GM10266 (cell line): ENCODE measurements around the gene CGA.

Experiments
- DNase-seq: peaks from one replicate; pipeline ENCODE4 v3.0.0; 2012; ENCODE audit errors: extremely low spot score
- TF ChIP-seq, protein P1 (sequence below): IDR thresholded peaks from 2 replicates; pipeline ENCODE4 v1.5.1; 2012; ENCODE audit warnings: mild to moderate bottlenecking, low read depth; ENCODE audit not compliant: control insufficient read depth, insufficient read depth; ENCODE audit errors: missing control alignments

The CGA gene

DNA sequence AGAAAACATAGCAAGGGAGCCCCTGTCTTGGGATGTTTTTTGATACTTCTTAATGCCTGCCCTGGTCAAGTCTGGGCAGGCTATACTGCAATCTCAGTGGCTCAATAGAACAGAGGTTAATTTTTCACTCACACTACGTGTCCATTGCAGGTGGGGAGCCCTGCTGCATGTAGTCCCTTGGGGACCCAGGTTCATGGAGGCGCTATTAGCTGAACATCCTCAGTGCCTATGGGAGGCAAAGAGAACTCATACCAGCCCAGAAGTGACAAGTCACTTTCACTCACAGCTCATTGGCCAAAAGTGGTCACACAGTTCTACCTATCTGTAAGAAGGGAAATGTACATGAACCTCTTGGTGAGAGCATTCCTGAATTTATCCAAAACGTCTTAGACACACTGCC lies 23.2 kb downstream of the CGA start:
- DNase-seq: no peak
- TF ChIP-seq, protein P1, sequence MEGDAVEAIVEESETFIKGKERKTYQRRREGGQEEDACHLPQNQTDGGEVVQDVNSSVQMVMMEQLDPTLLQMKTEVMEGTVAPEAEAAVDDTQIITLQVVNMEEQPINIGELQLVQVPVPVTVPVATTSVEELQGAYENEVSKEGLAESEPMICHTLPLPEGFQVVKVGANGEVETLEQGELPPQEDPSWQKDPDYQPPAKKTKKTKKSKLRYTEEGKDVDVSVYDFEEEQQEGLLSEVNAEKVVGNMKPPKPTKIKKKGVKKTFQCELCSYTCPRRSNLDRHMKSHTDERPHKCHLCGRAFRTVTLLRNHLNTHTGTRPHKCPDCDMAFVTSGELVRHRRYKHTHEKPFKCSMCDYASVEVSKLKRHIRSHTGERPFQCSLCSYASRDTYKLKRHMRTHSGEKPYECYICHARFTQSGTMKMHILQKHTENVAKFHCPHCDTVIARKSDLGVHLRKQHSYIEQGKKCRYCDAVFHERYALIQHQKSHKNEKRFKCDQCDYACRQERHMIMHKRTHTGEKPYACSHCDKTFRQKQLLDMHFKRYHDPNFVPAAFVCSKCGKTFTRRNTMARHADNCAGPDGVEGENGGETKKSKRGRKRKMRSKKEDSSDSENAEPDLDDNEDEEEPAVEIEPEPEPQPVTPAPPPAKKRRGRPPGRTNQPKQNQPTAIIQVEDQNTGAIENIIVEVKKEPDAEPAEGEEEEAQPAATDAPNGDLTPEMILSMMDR: no peak

DNA sequence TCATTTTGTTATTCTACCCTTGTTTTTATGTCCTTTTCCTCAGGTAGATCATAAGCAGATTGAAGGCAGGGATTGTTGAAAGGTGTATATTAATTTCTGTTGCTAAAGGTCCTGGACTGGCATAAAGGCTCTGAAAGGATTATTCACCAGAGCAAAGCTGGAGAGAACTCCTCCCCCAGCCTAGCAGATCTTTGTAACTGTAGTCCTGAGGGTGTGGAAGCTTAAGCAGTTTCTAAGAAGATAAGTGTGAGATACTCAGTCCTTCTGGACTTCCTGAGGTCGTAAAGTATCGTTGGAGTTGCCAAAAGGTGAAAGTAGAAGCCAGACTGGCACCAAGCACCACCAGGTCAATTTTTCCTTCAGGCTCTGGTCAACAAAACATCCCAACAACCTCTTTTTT lies 24.2 kb downstream of the CGA start:
- TF ChIP-seq, protein P1: no peak
- DNase-seq: no peak

DNA sequence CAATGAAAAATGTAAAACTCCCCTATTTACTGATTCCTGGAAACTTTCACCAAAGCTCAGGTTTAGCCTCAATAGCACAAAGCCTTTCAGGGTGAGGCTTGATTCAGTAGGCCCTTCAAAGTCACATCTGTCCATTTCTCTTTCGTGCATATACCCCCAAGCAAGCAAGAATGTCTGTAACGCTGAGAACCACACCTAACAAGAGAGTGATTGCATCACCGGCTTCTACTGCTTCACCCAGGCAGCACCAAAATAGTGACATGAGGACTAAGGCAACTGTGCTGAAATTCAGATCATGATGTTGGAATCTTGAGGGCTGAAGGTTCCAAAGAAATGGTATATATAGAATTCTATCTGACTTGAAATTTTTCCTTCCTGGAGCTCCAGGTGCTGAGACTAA lies 26.1 kb downstream of the CGA start:
- DNase-seq: no peak

DNA sequence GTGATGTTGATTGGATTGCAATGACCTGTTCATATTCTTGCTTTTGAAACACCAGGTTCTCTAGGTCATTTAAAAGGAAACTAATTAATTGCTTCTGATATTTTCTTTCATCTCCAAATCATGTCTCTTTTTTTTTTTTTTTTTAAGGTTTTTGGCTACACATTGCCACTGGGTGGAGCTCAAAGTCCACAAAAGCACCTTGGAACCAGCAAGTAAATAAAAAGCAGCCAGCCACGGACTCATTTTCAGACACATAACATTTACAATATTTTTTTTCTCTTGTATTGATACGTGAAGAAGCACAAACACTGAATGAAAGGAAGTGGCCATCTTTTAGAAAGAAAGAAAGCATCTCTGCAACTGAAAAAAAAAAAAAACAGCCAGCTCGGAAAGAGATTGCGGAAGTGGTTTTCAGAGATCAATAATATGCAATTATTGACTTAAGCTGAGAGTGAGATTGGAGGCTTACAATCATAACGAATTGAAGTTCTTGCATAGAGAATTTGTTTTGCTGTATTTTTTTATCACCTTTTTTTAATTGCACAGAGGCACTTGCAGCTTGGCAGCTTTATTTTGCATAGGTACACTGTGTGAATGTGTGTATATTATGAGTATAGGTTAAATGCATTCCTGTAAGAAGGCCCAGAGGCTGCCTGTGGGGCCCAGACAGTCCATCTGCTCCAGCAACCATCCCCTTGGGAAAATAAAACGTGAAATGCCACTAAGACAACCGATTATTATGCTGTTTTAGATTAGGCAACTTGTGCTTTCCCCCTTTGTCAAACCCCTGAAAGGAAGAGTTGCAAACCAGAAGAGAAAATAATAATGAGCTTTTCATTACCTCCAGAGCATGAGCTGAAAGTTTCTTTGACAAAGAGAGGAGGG lies 28.2 kb downstream of the CGA start:
- TF ChIP-seq, protein P1: peak; percentile 55
- peak; percentile 70 for DNase-seq

More for the DNA sequence above, 26.1 kb downstream of the CGA start:
- TF ChIP-seq, protein P1: no peak

DNA sequence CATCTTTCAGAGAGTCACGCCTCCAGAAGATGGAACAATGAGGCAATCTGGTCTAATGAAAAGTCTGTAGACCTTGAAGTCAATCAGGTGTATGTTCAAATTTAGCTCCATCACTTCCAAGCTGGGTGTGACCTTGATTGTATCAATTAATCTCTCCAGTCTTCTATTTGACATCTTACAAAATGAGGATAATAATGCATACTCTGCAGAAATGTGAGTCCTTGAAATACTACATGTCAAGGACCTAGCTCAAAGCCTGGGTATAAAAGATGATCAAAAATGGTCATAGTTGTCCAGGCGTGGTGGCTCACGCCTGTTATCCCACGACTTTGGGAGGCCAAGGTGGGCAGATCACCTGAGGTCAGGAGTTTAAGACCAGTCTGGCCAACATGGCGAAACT lies 29.8 kb downstream of the CGA start:
- TF ChIP-seq, protein P1: no peak
- no peak for DNase-seq

DNA sequence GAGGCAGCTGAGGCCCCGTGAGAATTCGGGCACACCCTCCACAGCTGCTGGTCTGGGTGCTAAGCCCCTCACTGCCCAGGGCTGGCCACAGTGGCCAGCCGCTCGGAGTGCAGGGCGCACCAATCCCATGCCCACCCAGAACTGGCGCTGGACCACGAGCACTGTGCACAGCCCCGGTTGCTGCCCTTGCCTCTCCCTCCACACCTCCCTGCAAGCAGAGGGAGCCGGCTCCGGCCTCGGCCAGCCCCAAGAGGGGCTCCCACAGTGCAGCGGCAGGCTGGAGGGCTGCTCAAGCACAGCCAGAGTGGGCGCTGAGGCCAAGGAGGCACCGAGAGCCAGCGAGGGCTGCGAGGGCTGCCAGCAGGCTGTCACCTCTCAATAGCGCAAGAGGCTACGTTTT lies 35.0 kb downstream of the CGA start:
- DNase-seq: no peak
- TF ChIP-seq, protein P1: no peak

DNA sequence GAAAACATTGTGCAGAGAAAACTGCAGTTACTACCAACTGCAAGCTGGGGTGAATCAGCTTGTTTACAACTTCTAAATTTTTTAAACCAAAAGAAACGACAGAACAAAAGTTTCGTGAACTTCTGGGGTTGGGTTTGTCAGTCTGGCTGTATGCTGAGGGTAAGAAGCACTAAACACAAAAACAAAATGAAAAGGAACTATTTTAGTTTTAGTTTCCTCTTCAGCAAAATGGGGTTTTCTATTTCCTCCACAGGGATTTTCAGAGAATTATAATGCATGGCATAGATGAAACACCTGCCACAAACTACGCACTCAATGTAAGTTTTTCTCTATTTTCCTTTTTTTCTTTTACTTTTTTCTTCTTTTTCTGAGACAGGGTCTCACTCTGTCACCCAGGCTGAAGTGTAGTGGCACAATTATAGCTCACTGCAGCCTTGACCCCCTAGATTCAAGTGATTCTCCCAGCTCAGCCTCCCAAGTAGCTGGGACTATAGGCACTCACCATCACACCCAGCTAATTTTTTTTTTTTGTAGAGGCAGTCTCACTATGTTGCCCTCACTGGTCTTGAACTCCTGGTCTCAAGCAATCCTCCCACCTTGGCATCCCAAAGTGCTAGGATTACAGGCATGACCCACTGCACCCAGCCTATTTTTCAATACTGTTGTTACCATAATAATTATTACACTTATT lies 40.6 kb downstream of the CGA start:
- TF ChIP-seq, protein P1: no peak
- DNase-seq: no peak
